Adipocyte (in vitro differentiated cells): ENCODE results near the gene PEX19.
A peak's percentile ranks its signal among the peaks of the same experiment; 100 is the strongest.

Experiments used
- DNase-seq: peaks from one replicate; pipeline ENCODE4 v3.0.0-alpha.2; 2015; ENCODE audit warnings: low read depth
- H3K27me3 ChIP-seq: replicated peaks from 2 replicates; pipeline ENCODE4 v1.7.0; 2013; ENCODE audit warnings: mild to moderate bottlenecking, low read length, moderate library complexity; ENCODE audit not compliant: control insufficient read depth, insufficient read depth
- H3K36me3 ChIP-seq: 2 replicates; pipeline ENCODE4 v1.7.0; 2013; ENCODE audit warnings: low read length, mild to moderate bottlenecking, moderate library complexity; ENCODE audit not compliant: control insufficient read depth, insufficient read depth, severe bottlenecking
- H3K4me1 ChIP-seq: 2 replicates; pipeline ENCODE4 v1.7.0; 2013; ENCODE audit warnings: mild to moderate bottlenecking, low read length, moderate library complexity; ENCODE audit not compliant: control insufficient read depth, insufficient read depth
- H3K4me3 ChIP-seq: 2 replicates; pipeline ENCODE4 v1.7.0; 2013; ENCODE audit warnings: mild to moderate bottlenecking, low read length, moderate library complexity
- H3K9ac ChIP-seq: 2 replicates; pipeline ENCODE4 v1.7.0; 2013; ENCODE audit warnings: mild to moderate bottlenecking, low read length, moderate library complexity
- H3K9me3 ChIP-seq: 2 replicates; pipeline ENCODE4 v1.7.0; 2013; ENCODE audit warnings: mild to moderate bottlenecking, low read length, moderate library complexity; ENCODE audit not compliant: control insufficient read depth

Gene PEX19

GRCh38 chr1:160277330-160277729 lies 7.6 kb downstream of the PEX19 start:
- no peak for DNase-seq
- H3K27me3 ChIP-seq = no peaks in the 10 kb centered on the region
- H3K4me1 ChIP-seq = peaks cover 31% of the 10 kb centered on the region
- no peak overlapping the region for H3K4me3 ChIP-seq
- H3K36me3 ChIP-seq = peaks cover 61% of the 10 kb centered on the region
- no peaks in the 10 kb centered on the region for H3K9me3 ChIP-seq
- no peak overlapping the region for H3K9ac ChIP-seq

GRCh38 chr1:160271025-160271424 lies 13.9 kb downstream of the PEX19 start:
- no peaks in the 10 kb centered on the region for H3K9me3 ChIP-seq
- no peaks in the 10 kb centered on the region for H3K4me1 ChIP-seq
- no peak overlapping the region for H3K4me3 ChIP-seq
- no peak for DNase-seq
- H3K27me3 ChIP-seq = no peaks in the 10 kb centered on the region
- H3K36me3 ChIP-seq = no peaks in the 10 kb centered on the region
- H3K9ac ChIP-seq = no peak overlapping the region

GRCh38 chr1:160267284-160267991 lies 17.5 kb downstream of the PEX19 start:
- no peaks in the 10 kb centered on the region for H3K36me3 ChIP-seq
- H3K4me3 ChIP-seq = no peak overlapping the region
- no peaks in the 10 kb centered on the region for H3K27me3 ChIP-seq
- no peak for DNase-seq
- no peak overlapping the region for H3K9ac ChIP-seq
- peaks cover 12% of the 10 kb centered on the region for H3K4me1 ChIP-seq
- H3K9me3 ChIP-seq = no peaks in the 10 kb centered on the region

GRCh38 chr1:160264795-160265307 lies 20.1 kb downstream of the PEX19 start:
- DNase-seq = no peak
- H3K27me3 ChIP-seq = no peaks in the 10 kb centered on the region
- no peaks in the 10 kb centered on the region for H3K9me3 ChIP-seq
- H3K4me1 ChIP-seq = peaks cover 27% of the 10 kb centered on the region
- no peaks in the 10 kb centered on the region for H3K36me3 ChIP-seq
- H3K4me3 ChIP-seq = no peak overlapping the region
- H3K9ac ChIP-seq = no peak overlapping the region

GRCh38 chr1:160261893-160262794 lies 22.8 kb downstream of the PEX19 start, which contains the start of gene DCAF8:
DCAF8 (minus strand) TSS chr1:160262549; CDS start chr1:160244008, 18,541 bp downstream.
- Histone ChIP-seq H3K9ac (peak within 1 kb of the TSS; percentile 95), H3K9me3 (no peaks in the 10 kb centered on the region), H3K4me3 (peak within 1 kb of the TSS; percentile 97), H3K27me3 (no peaks in the 10 kb centered on the region), H3K36me3 (peaks cover 8% of the 10 kb centered on the region), H3K4me1 (peaks cover 46% of the 10 kb centered on the region)
- peak; percentile 100 for DNase-seq

GRCh38 chr1:160261556-160261892 lies 23.4 kb downstream of the PEX19 start:
- peak; percentile 90 for DNase-seq
- Histone ChIP-seq H3K36me3 (peaks cover 8% of the 10 kb centered on the region), H3K4me1 (peaks cover 52% of the 10 kb centered on the region), H3K27me3 (no peaks in the 10 kb centered on the region), H3K9me3 (no peaks in the 10 kb centered on the region), H3K4me3 (peak overlapping the region; percentile 97), H3K9ac (peak overlapping the region; percentile 95)

- H3K4me1 ChIP-seq = peaks cover 59% of the 10 kb centered on the region
- peak overlapping the region; percentile 95 for H3K9ac ChIP-seq
- no peaks in the 10 kb centered on the region for H3K9me3 ChIP-seq
- peak; percentile 87 for DNase-seq
- peaks cover 8% of the 10 kb centered on the region for H3K36me3 ChIP-seq
- no peaks in the 10 kb centered on the region for H3K27me3 ChIP-seq
- peak overlapping the region; percentile 97 for H3K4me3 ChIP-seq
Observed at GRCh38 chr1:160260406-160261382, 24.2 kb downstream of the PEX19 start.

- DNase-seq = no peak
- peaks cover 21% of the 10 kb centered on the region for H3K36me3 ChIP-seq
- no peaks in the 10 kb centered on the region for H3K9me3 ChIP-seq
- no peak overlapping the region for H3K9ac ChIP-seq
- no peak overlapping the region for H3K4me3 ChIP-seq
- peaks cover 55% of the 10 kb centered on the region for H3K4me1 ChIP-seq
- no peaks in the 10 kb centered on the region for H3K27me3 ChIP-seq
Observed at GRCh38 chr1:160258177-160258798, 26.6 kb downstream of the PEX19 start.

- Histone ChIP-seq H3K36me3 (peaks cover 24% of the 10 kb centered on the region), H3K9ac (peak overlapping the region; percentile 25), H3K4me3 (peak overlapping the region; percentile 44), H3K4me1 (peaks cover 47% of the 10 kb centered on the region), H3K9me3 (no peaks in the 10 kb centered on the region), H3K27me3 (no peaks in the 10 kb centered on the region)
- no peak for DNase-seq
Observed at GRCh38 chr1:160257411-160258015, 27.4 kb downstream of the PEX19 start.

GRCh38 chr1:160256396-160257046 lies 28.4 kb downstream of the PEX19 start:
- Histone ChIP-seq H3K4me3 (peak overlapping the region; percentile 44), H3K4me1 (peaks cover 50% of the 10 kb centered on the region), H3K27me3 (no peaks in the 10 kb centered on the region), H3K9me3 (no peaks in the 10 kb centered on the region), H3K9ac (peak overlapping the region; percentile 25), H3K36me3 (peaks cover 24% of the 10 kb centered on the region)
- DNase-seq = peak; percentile 47
